ENCODE measurements around the gene CCDC134. TPM values are rescaled to one million over a fixed set of nuclear protein-coding genes. Genes with fewer than 3 reads are reported as not detected.

The CCDC134 gene
- total and polyA plus RNA-seq, 2 of the 13 experiments (the other 11 are each of a cell fraction or from before 2014, with no cell fraction given) = 4.8 to 17.4 TPM

GRCh38 chr22:41770715-41771468, 29.6 kb upstream of the CCDC134 start:
- H4K20me1 ChIP-seq (ENCODE audit: insufficient read depth, low read length) = no peaks in the 10 kb centered on the region
- FAIRE-seq (no peak), ATAC-seq (no peak), DNase-seq (ENCODE audit: low spot score) (no peak)
- intact Hi-C loops (cut with micrococcal nuclease; ENCODE audit: unreplicated experiment) (no loop called here), in situ Hi-C loops (cut with HindIII; ENCODE audit: extremely low pct_ligation_motif_present, low pct_unique_long_range_greater_than_20kb) (no loop called here)
- no peaks in the 10 kb centered on the region for H3K4me1 ChIP-seq (ENCODE audit: insufficient read depth, low read length)
- no peaks in the 10 kb centered on the region for H3K9me3 ChIP-seq (ENCODE audit: low read length)
- no peak overlapping the region for H3K9ac ChIP-seq (ENCODE audit: insufficient read depth, low read depth, low read length)
- H3K79me2 ChIP-seq (ENCODE audit: insufficient read depth, low read length) = no peaks in the 10 kb centered on the region
- 2% methylated on average over 5 of the region's 5 CpGs for WGBS (ENCODE audit: low lambda C conversion rate)
- no peak overlapping the region for H3K4me2 ChIP-seq (ENCODE audit: low read depth, low read length)
- ChIA-PET POLR2A (no interaction called here), CTCF (ENCODE audit: low intra/inter-chr PET ratio, low total read pairs) (no interaction called here)
- TF ChIP-seq MTA1 (CRISPR knock-in tag; IDR thresholded peaks at IDR 0.05; ENCODE audit: borderline replicate concordance) = no peak
- TF ChIP-seq MAFF (IDR thresholded peaks at IDR 0.05; ENCODE audit: low read depth, low read length) = peak; percentile 84
- TF ChIP-seq ZC3H4 (CRISPR knock-in tag; IDR thresholded peaks at IDR 0.05; ENCODE audit: borderline replicate concordance) = no peak
- TF ChIP-seq MAFK (conservative IDR thresholded peaks at IDR 0.05 in 1 of 2, IDR thresholded peaks at IDR 0.05 in 1 of 2; ENCODE audit: low read length in 2 of 2) = peak; percentile 84 to 90
- no TSS peak for BruUV-seq (replicated peaks)
- no peak overlapping the region for H3K27ac ChIP-seq (ENCODE audit: extremely low read length, insufficient read depth, low read length)
- no peak overlapping the region for H2AFZ ChIP-seq (ENCODE audit: low read length)
- peaks cover 1 to 8% of the 10 kb centered on the region in 2 experiments; a peak in 2 of 5 replicates for H3K27me3 ChIP-seq (ENCODE audit: control insufficient read depth in 1 of 2, insufficient read depth in 2 of 2, low read length in 2 of 2)
- no peaks in the 10 kb centered on the region for H3K36me3 ChIP-seq (replicated peaks in 1 of 2; ENCODE audit: control insufficient read depth in 1 of 2, insufficient read depth in 2 of 2, low read length in 2 of 2)
- H3K4me3 ChIP-seq (replicated peaks in 1 of 3; ENCODE audit: insufficient read depth in 1 of 3, low read depth in 2 of 3, low read length in 3 of 3) = no peak overlapping the region

DNA sequence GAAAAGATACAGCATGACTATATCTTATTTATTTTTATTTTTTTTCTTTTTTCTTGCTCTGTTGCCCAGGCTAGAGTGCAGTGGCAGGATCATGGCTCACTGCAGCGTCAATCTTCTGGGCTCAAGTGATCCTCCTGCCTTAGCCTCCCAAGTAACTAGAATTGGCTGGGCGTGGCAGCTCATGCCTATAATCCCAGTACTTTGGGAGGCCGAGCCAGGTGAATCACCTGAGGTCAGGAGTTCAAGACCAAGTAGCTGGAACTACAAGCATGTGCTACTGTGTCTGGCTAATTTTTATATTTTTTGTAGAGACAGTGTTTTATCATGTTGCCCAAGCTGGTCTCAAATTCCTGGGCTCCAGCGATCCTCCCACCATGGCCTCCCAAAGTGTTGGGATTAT, 28.3 kb upstream of the CCDC134 start:
- 44% methylated on average over 4 of the region's 4 CpGs for WGBS (ENCODE audit: low lambda C conversion rate)
- H3K27me3 ChIP-seq (ENCODE audit: control insufficient read depth in 1 of 2, insufficient read depth in 2 of 2, low read length in 2 of 2) = peaks cover 1 to 8% of the 10 kb centered on the region in 2 experiments; a peak in 1 of 5 replicates
- ATAC-seq (no peak), DNase-seq (ENCODE audit: low spot score) (no peak), FAIRE-seq (no peak)
- no peak overlapping the region for H3K4me3 ChIP-seq (replicated peaks in 1 of 3; ENCODE audit: insufficient read depth in 1 of 3, low read depth in 2 of 3, low read length in 3 of 3)
- no TSS peak for BruUV-seq (replicated peaks)
- in situ Hi-C loops (cut with HindIII; ENCODE audit: extremely low pct_ligation_motif_present, low pct_unique_long_range_greater_than_20kb) = no loop called here
- H3K9me3 ChIP-seq (ENCODE audit: low read length) = no peaks in the 10 kb centered on the region
- H2AFZ ChIP-seq (ENCODE audit: low read length) = no peak overlapping the region
- no peaks in the 10 kb centered on the region for H3K4me1 ChIP-seq (ENCODE audit: insufficient read depth, low read length)
- no peak overlapping the region for H3K27ac ChIP-seq (ENCODE audit: extremely low read length, insufficient read depth, low read length)
- no peak overlapping the region for H3K4me2 ChIP-seq (ENCODE audit: low read depth, low read length)
- ChIA-PET POLR2A (no interaction called here), CTCF (ENCODE audit: low intra/inter-chr PET ratio, low total read pairs) (no interaction called here)
- intact Hi-C loops (cut with micrococcal nuclease; ENCODE audit: unreplicated experiment) = no loop called here
- H3K36me3 ChIP-seq (replicated peaks in 1 of 2; ENCODE audit: control insufficient read depth in 1 of 2, insufficient read depth in 2 of 2, low read length in 2 of 2) = no peaks in the 10 kb centered on the region
- H3K79me2 ChIP-seq (ENCODE audit: insufficient read depth, low read length) = no peaks in the 10 kb centered on the region
- no peak overlapping the region for H3K9ac ChIP-seq (ENCODE audit: insufficient read depth, low read depth, low read length)
- H4K20me1 ChIP-seq (ENCODE audit: insufficient read depth, low read length) = no peaks in the 10 kb centered on the region
- TF ChIP-seq ZNF350 (CRISPR knock-in tag; IDR thresholded peaks at IDR 0.05; ENCODE audit: borderline replicate concordance, low read depth) (no peak), SKI (IDR thresholded peaks at IDR 0.05; ENCODE audit: partially characterized antibody) (no peak), MTF1 (CRISPR knock-in tag; IDR thresholded peaks at IDR 0.05) (no peak), ZNF251 (CRISPR knock-in tag; IDR thresholded peaks at IDR 0.05) (no peak), ZNF580 (CRISPR knock-in tag; IDR thresholded peaks at IDR 0.05; ENCODE audit: borderline replicate concordance, low read depth) (no peak), CREM (IDR thresholded peaks at IDR 0.05) (no peak), CREM (CRISPR knock-in tag; IDR thresholded peaks at IDR 0.05) (no peak), ZUFSP (CRISPR knock-in tag; IDR thresholded peaks at IDR 0.05; ENCODE audit: borderline replicate concordance) (no peak), ZBTB44 (CRISPR knock-in tag; IDR thresholded peaks at IDR 0.05) (no peak)
- TF ChIP-seq, protein P1, sequence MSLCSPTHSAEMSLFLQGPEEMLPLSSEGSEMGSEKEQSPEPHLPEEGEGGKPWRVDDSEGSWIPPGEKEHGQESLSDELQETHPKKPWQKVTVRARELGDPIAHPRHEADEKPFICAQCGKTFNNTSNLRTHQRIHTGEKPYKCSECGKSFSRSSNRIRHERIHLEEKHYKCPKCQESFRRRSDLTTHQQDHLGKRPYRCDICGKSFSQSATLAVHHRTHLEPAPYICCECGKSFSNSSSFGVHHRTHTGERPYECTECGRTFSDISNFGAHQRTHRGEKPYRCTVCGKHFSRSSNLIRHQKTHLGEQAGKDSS (CRISPR knock-in tag; IDR thresholded peaks at IDR 0.05; ENCODE audit: borderline replicate concordance, low read depth) = no peak
